Endothelial cell of umbilical vein (primary cell): ENCODE measurements around the gene HAUS6. TPM values are rescaled to one million over a fixed set of nuclear protein-coding genes. Genes with fewer than 3 reads are reported as not detected.

Experiments used
- BruUV-seq: library from RNA; stranded (reverse); fragments of 400-500 nt; replicated peaks from 2 replicates; lab custom pipeline; 2021; lab: Mats Ljungman, UMichigan
- CTCF ChIA-PET: fragments of 300-600, 350-600 bp; sonication (Branson Sonifier 250); formaldehyde crosslinking; loops from one replicate; lab custom pipeline; 2021; ENCODE audit warnings: antibody characterized with exemption, inconsistent platforms; lab: Charles Lee
- POLR2A ChIA-PET: fragments of 300-600, 350-600 bp; sonication (Branson Sonifier 250); formaldehyde crosslinking; loops from one replicate; lab custom pipeline; 2021; ENCODE audit warnings: antibody characterized with exemption, inconsistent platforms; lab: Charles Lee
- DNase-seq: peaks from one replicate; pipeline ENCODE4 v3.0.0-alpha.2; 2011; ENCODE audit warnings: low read depth, low spot score
- FAIRE-seq: peaks from 2 replicates; lab custom pipeline; 2011; peaks lifted over from hg19 to GRCh38; lab: Jason Lieb, UNC
- H2AFZ ChIP-seq: 2 replicates; pipeline ENCODE4 v1.6.0; 2012; ENCODE audit warnings: low read depth, low read length, control low read depth, inconsistent platforms
- H3K27ac ChIP-seq: 2 replicates; pipeline ENCODE4 v1.5.1; 2011; ENCODE audit warnings: low read depth, mild to moderate bottlenecking, control low read depth, low read length, moderate library complexity; ENCODE audit not compliant: insufficient read depth
- H3K27me3 ChIP-seq, 2 experiments: 2 replicates each; pipeline versions ENCODE4 v1.6.0 to v1.6.1; 2011; ENCODE audit warnings: low read length in 2 of 2, mixed read lengths in 1 of 2; ENCODE audit not compliant: control insufficient read depth in 2 of 2, insufficient read depth in 2 of 2
- H3K36me3 ChIP-seq, 2 experiments: 2 replicates in 1 of 2; 3 replicates in 1 of 2; pipeline ENCODE4 v1.5.1; 2011; ENCODE audit warnings: low read length in 2 of 2, mild to moderate bottlenecking in 1 of 2, moderate library complexity in 1 of 2; ENCODE audit not compliant: control insufficient read depth in 2 of 2, insufficient read depth in 2 of 2; ENCODE audit errors: extremely low read depth in 1 of 2
- H3K4me1 ChIP-seq: 3 replicates; pipeline ENCODE4 v1.5.1; 2011; ENCODE audit warnings: mild to moderate bottlenecking, low read length; ENCODE audit not compliant: control insufficient read depth, insufficient read depth; ENCODE audit errors: extremely low read depth
- H3K4me2 ChIP-seq: 2 replicates; pipeline ENCODE4 v1.6.1; 2011; ENCODE audit warnings: low read length, control low read depth, mixed read lengths; ENCODE audit not compliant: insufficient read depth
- H3K4me3 ChIP-seq, 3 experiments: fragments of 200-600 bp in 1 of 3; sonication (generic), shearing (Covaris generic) in 1 of 3; replicated peaks in 1 of 3; 2 replicates each; pipeline ENCODE4 v1.5.1; 2011 to 2016; ENCODE audit warnings: control low read depth in 3 of 3, low read length in 3 of 3, mild to moderate bottlenecking in 2 of 3, inconsistent platforms in 1 of 3, low read depth in 1 of 3, moderate library complexity in 1 of 3; ENCODE audit not compliant: insufficient read depth in 1 of 3
- H3K79me2 ChIP-seq: 2 replicates; pipeline ENCODE4 v1.6.0; 2012; ENCODE audit warnings: low read length, inconsistent platforms; ENCODE audit not compliant: control insufficient read depth, insufficient read depth
- H3K9ac ChIP-seq: replicated peaks from 2 replicates; pipeline ENCODE3; 2011; ENCODE audit warnings: low read length, control low read depth; ENCODE audit not compliant: insufficient read depth; ENCODE audit errors: extremely low read depth
- H3K9me1 ChIP-seq: replicated peaks from 3 replicates; pipeline ENCODE4 v1.6.0; 2011; ENCODE audit warnings: mild to moderate bottlenecking, low read length; ENCODE audit not compliant: control insufficient read depth, insufficient read depth; ENCODE audit errors: extremely low read depth
- H3K9me3 ChIP-seq: replicated peaks from 2 replicates; pipeline ENCODE4 v1.5.1; 2012; ENCODE audit warnings: low read length, inconsistent platforms; ENCODE audit not compliant: control insufficient read depth, insufficient read depth
- H4K20me1 ChIP-seq: replicated peaks from 2 replicates; pipeline ENCODE3; 2011; ENCODE audit warnings: mild to moderate bottlenecking, low read length; ENCODE audit not compliant: control insufficient read depth, insufficient read depth; ENCODE audit errors: extremely low read depth
- CTCF ChIP-seq, 2 donors: IDR thresholded peaks; 1 replicate in 1 of 2; 2 replicates in 1 of 2; pipeline ENCODE4 v1.5.1; 2011; ENCODE audit warnings: low read length in 2 of 2, mild to moderate bottlenecking in 2 of 2, moderate library complexity in 2 of 2, control low read depth in 1 of 2, inconsistent platforms in 1 of 2, low read depth in 1 of 2; ENCODE audit not compliant: insufficient read depth in 1 of 2; ENCODE audit errors: extremely low read depth in 1 of 2
- EZH2 ChIP-seq: IDR thresholded peaks from 2 replicates; pipeline ENCODE4 v1.6.1; 2012; ENCODE audit warnings: borderline replicate concordance, low read depth, mild to moderate bottlenecking, moderate library complexity, low read length, inconsistent platforms; ENCODE audit not compliant: severe bottlenecking
- FOS ChIP-seq: IDR thresholded peaks from 2 replicates; pipeline ENCODE4 v1.6.1; 2011; ENCODE audit warnings: mild to moderate bottlenecking, low read length, moderate library complexity, borderline replicate concordance; ENCODE audit not compliant: insufficient read depth
- GATA2 ChIP-seq: IDR thresholded peaks from 2 replicates; pipeline ENCODE4 v1.7.0; 2011; ENCODE audit warnings: low read depth, mild to moderate bottlenecking, moderate library complexity, mixed read lengths, low read length; ENCODE audit not compliant: insufficient read length, insufficient read depth
- JUN ChIP-seq: IDR thresholded peaks from 2 replicates; pipeline ENCODE4 v1.6.1; 2011; ENCODE audit warnings: borderline replicate concordance, low read depth; ENCODE audit not compliant: insufficient read length, insufficient read depth
- MAX ChIP-seq: IDR thresholded peaks from 2 replicates; pipeline ENCODE4 v1.6.1; 2011; ENCODE audit not compliant: insufficient read depth, insufficient read length
- MYC ChIP-seq: IDR thresholded peaks from one replicate; pipeline ENCODE4 v1.6.1; 2011; ENCODE audit warnings: mild to moderate bottlenecking, low read depth, low read length
- POLR2A ChIP-seq: IDR thresholded peaks from 2 replicates; pipeline ENCODE4 v1.6.1; 2012; ENCODE audit warnings: low read depth, mild to moderate bottlenecking, control low read depth, low read length
- POLR2AphosphoS5 ChIP-seq: IDR thresholded peaks from 2 replicates; pipeline ENCODE4 v1.6.1; 2012; ENCODE audit warnings: low read depth, mild to moderate bottlenecking, control low read depth, low read length, moderate library complexity; ENCODE audit not compliant: insufficient read depth
- dilution Hi-C: fragments of 300-500 bp; cut with MboI; formaldehyde crosslinking; loops from one replicate; pipeline ENCODE4 v1.15.0; 2019; ENCODE audit warnings: low sequenced_read_pairs; ENCODE audit not compliant: extremely low pct_ligation_motif_present
- intact Hi-C: fragments of 100-400 bp; cut with micrococcal nuclease; formaldehyde crosslinking; loops from one replicate; pipeline ENCODE4 v1.10.0; 2022
- polyA plus RNA-seq, 4 experiments: library from polyadenylated mRNA; depleted of rRNA in 3 of 4; stranded (reverse) in 3 of 4; unstranded in 1 of 4; fragments of >200 nt; gene quantifications; 2 replicates each; pipeline versions ENCODE4 v1.2.1 to v1.2.3, GENCODE V29; 2011 to 2012; ENCODE audit warnings: missing spikeins in 1 of 4
- total RNA-seq: library from RNA; stranded (reverse); gene quantifications from 2 replicates; pipeline ENCODE4 v1.2.3, GENCODE V29; 2021

The HAUS6 gene
- total and polyA plus RNA-seq, 2 donors (not counting 3 experiments of a cell fraction or from before 2014, with no cell fraction given): 4.5 to 19.6 TPM

GRCh38 chr9:19138084-19138483 is 35.4 kb upstream of the HAUS6 start:
- no peak for DNase-seq
- Histone ChIP-seq H3K4me1 (no peaks in the 10 kb centered on the region), H3K36me3 (no peaks in the 10 kb centered on the region), H3K4me2 (no peak overlapping the region), H3K9me1 (no peaks in the 10 kb centered on the region), H3K9ac (no peak overlapping the region), H2AFZ (no peak overlapping the region), H3K27ac (no peak overlapping the region), H3K4me3 (no peak overlapping the region), H4K20me1 (no peaks in the 10 kb centered on the region), H3K27me3 (no peaks in the 10 kb centered on the region), H3K9me3 (no peaks in the 10 kb centered on the region), H3K79me2 (no peaks in the 10 kb centered on the region)
- no peak for FAIRE-seq
- TF ChIP-seq POLR2A (no peak), GATA2 (no peak), FOS (no peak), EZH2 (no peak), MYC (no peak), MAX (no peak), CTCF (IDR thresholded peaks at IDR 0.05; ENCODE audit: extremely low read depth in 1 of 2, insufficient read depth in 1 of 2, low read depth in 1 of 2, low read length in 2 of 2) (no peak), JUN (no peak), POLR2AphosphoS5 (no peak)
- intact Hi-C loops: no loop called here
- dilution Hi-C loops: no loop called here
- POLR2A ChIA-PET: interaction anchor here (0.5 kb wide), 1 partner anchor 49 kb away, joined by 4 read pairs; no protein-coding TSS in a partner anchor
- no TSS peak for BruUV-seq
- CTCF ChIA-PET: interaction anchor here (0.7 kb wide), 1 partner anchor 12 kb away, joined by 3 read pairs; no protein-coding TSS in a partner anchor
